ENCODE results near the gene IDS. TPM values are rescaled to one million over a fixed set of nuclear protein-coding genes. Genes with fewer than 3 reads are reported as not detected.

The IDS gene
- total RNA-seq, 1 experiment from 2014 or later: 39.2 TPM

DNA sequence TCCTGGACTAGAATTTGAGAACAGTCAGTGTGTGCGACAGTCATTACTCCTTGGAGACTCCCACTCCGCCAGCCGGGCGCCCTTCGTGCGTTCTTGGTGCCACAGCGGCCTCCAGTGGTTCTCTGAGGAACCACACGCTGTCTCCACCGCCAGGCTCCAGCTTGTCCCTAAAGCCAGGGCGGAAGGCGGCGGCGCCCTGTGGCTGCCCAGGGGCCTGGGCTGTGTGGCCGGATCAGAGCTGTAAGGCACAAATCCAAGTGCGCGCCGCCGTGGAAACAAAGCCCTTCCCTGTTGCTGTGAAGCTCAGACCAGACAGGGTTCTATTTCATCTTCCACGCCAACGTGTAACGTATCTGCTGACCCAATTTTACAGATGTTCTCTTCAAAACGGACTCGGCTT, 34.2 kb downstream of the IDS start:
- WGBS (ENCODE audit: extremely low coverage, insufficient read length, low lambda C conversion rate): no CpG with 5 or more reads among the region's 23 CpGs
- Histone ChIP-seq H3K79me2 (ENCODE audit: insufficient read depth, low read length) (no peaks in the 10 kb centered on the region), H3K4me2 (ENCODE audit: insufficient read depth, insufficient read length, low read length) (no peak overlapping the region), H3K9ac (ENCODE audit: extremely low read depth, insufficient read length, low read length) (no peak overlapping the region), H2BK15ac (ENCODE audit: low read depth, low read length) (no peak overlapping the region), H3K27me3 (ENCODE audit: insufficient read depth, low read length) (no peaks in the 10 kb centered on the region), H4K20me1 (ENCODE audit: control insufficient read depth, insufficient read depth, insufficient read length) (no peaks in the 10 kb centered on the region), H3K79me1 (ENCODE audit: insufficient read depth, low read depth, low read length, poor library complexity, severe bottlenecking) (no peaks in the 10 kb centered on the region), H3K14ac (ENCODE audit: insufficient read depth, low read length) (no peak overlapping the region), H2BK120ac (ENCODE audit: low read depth, low read length, poor library complexity, severe bottlenecking) (no peak overlapping the region), H2AK5ac (ENCODE audit: insufficient read length, low read length) (no peak overlapping the region), H3K9me3 (ENCODE audit: control insufficient read depth, low read depth, low read length) (peaks cover 59% of the 10 kb centered on the region), H2BK20ac (ENCODE audit: low read depth, low read length, poor library complexity, severe bottlenecking) (no peak overlapping the region), H3K4ac (ENCODE audit: low read depth, low read length) (no peak overlapping the region), H4K5ac (ENCODE audit: insufficient read length, low read depth, low read length) (no peak overlapping the region), H2BK12ac (ENCODE audit: insufficient read length, low read depth, low read length) (no peak overlapping the region), H3K56ac (ENCODE audit: insufficient read length, low read depth, low read length) (no peak overlapping the region), H3K23ac (ENCODE audit: insufficient read length, low read depth, low read length) (no peak overlapping the region), H2AFZ (ENCODE audit: low read length) (no peak overlapping the region), H3K4me1 (ENCODE audit: insufficient read depth, low read length) (no peaks in the 10 kb centered on the region), H3K27ac (ENCODE audit: insufficient read length, low read depth, low read length) (no peak overlapping the region), H3K18ac (ENCODE audit: insufficient read length, low read depth, low read length) (no peak overlapping the region), H2BK5ac (ENCODE audit: insufficient read length, low read length) (no peak overlapping the region), H3K23me2 (ENCODE audit: insufficient read length, low read depth, low read length, poor library complexity, severe bottlenecking) (no peaks in the 10 kb centered on the region), H4K91ac (ENCODE audit: insufficient read length, low read depth, low read length) (no peak overlapping the region), H3T11ph (ENCODE audit: low read length) (no peak overlapping the region), H4K8ac (replicated peaks; ENCODE audit: insufficient read length, low read depth, low read length) (no peak overlapping the region)
- Mint-ChIP-seq H3K27ac (no peak overlapping the region), H3K4me3 (no peak overlapping the region), H3K27me3 (ENCODE audit: low read depth) (peaks cover 2% of the 10 kb centered on the region; the same call in 1 of the 2 replicates), H3K36me3 (ENCODE audit: insufficient read depth in 1 of 3, low read depth in 3 of 3) (peaks cover 0 to 4% (median under 1%) of the 10 kb centered on the region in 3 experiments; a peak in 6 of 7 replicates), H3K4me1 (peaks cover 5 to 6% of the 10 kb centered on the region in 2 experiments; a peak in 2 of 4 replicates), H3K9me3 (peaks cover 74% of the 10 kb centered on the region in 2 experiments)
- TF ChIP-seq, protein P1, sequence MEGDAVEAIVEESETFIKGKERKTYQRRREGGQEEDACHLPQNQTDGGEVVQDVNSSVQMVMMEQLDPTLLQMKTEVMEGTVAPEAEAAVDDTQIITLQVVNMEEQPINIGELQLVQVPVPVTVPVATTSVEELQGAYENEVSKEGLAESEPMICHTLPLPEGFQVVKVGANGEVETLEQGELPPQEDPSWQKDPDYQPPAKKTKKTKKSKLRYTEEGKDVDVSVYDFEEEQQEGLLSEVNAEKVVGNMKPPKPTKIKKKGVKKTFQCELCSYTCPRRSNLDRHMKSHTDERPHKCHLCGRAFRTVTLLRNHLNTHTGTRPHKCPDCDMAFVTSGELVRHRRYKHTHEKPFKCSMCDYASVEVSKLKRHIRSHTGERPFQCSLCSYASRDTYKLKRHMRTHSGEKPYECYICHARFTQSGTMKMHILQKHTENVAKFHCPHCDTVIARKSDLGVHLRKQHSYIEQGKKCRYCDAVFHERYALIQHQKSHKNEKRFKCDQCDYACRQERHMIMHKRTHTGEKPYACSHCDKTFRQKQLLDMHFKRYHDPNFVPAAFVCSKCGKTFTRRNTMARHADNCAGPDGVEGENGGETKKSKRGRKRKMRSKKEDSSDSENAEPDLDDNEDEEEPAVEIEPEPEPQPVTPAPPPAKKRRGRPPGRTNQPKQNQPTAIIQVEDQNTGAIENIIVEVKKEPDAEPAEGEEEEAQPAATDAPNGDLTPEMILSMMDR (conservative IDR thresholded peaks at IDR 0.05): peak; percentile 87
- DNase-seq: peak; percentile 85
